ENCODE measurements around the gene RNU7-1. TPM values are rescaled to one million over a fixed set of nuclear protein-coding genes. Genes with fewer than 3 reads are reported as not detected.

Gene RNU7-1
- total and polyA plus RNA-seq, 9 donors: not detected

GRCh38 chr12:6951551-6952120 is 8.0 kb downstream of the RNU7-1 start:
- H3K4me1 ChIP-seq (ENCODE audit: insufficient read depth): no peaks in the 10 kb centered on the region
- no peaks in the 10 kb centered on the region for H3K36me3 ChIP-seq
- peak overlapping the region; percentile 4 for H3K4me3 ChIP-seq
- no peaks in the 10 kb centered on the region for H3K9me3 ChIP-seq
- 87 to 91% (median 88%) methylated on average over 20 of the region's 20 CpGs for WGBS, 3 donors
- intact Hi-C loops (cut with DNase I): no loop called here
- DNase-seq: peak in 1 of 5 donors; percentile 33
- no peaks in the 10 kb centered on the region for H3K27me3 ChIP-seq
- no peak overlapping the region for H3K27ac ChIP-seq
- TF ChIP-seq CTCF (IDR thresholded peaks at IDR 0.05): no peak
- TF ChIP-seq POLR2A (IDR thresholded peaks at IDR 0.05): no peak
- TF ChIP-seq EP300 (IDR thresholded peaks at IDR 0.05): no peak

- Histone ChIP-seq H3K4me3 (no peak overlapping the region), H3K27ac (no peak overlapping the region), H3K36me3 (no peaks in the 10 kb centered on the region), H3K4me1 (ENCODE audit: insufficient read depth) (no peaks in the 10 kb centered on the region), H3K27me3 (no peaks in the 10 kb centered on the region), H3K9me3 (no peaks in the 10 kb centered on the region)
- peak in 1 of 5 donors; percentile 34 for DNase-seq
- intact Hi-C loops (cut with DNase I): no loop called here
- TF ChIP-seq EP300 (IDR thresholded peaks at IDR 0.05) (no peak), POLR2A (IDR thresholded peaks at IDR 0.05) (no peak), CTCF (IDR thresholded peaks at IDR 0.05) (no peak)
- WGBS, 3 donors: 76 to 82% (median 76%) methylated on average over 22 of the region's 22 CpGs
Measured at GRCh38 chr12:6952121-6952862, 8.7 kb downstream of the RNU7-1 start.

GRCh38 chr12:6952863-6953441 is 9.3 kb downstream of the RNU7-1 start:
- TF ChIP-seq CTCF (IDR thresholded peaks at IDR 0.05) (no peak), POLR2A (IDR thresholded peaks at IDR 0.05) (no peak), EP300 (IDR thresholded peaks at IDR 0.05) (no peak)
- 88 to 91% (median 88%) methylated on average over 15 of the region's 15 CpGs for WGBS, 3 donors
- intact Hi-C loops (cut with DNase I): no loop called here
- H3K9me3 ChIP-seq: no peaks in the 10 kb centered on the region
- peak in 1 of 5 donors; percentile 18 for DNase-seq
- no peaks in the 10 kb centered on the region for H3K4me1 ChIP-seq (ENCODE audit: insufficient read depth)
- no peak overlapping the region for H3K4me3 ChIP-seq
- H3K27ac ChIP-seq: no peak overlapping the region
- H3K36me3 ChIP-seq: no peaks in the 10 kb centered on the region
- H3K27me3 ChIP-seq: no peaks in the 10 kb centered on the region

GRCh38 chr12:6953442-6954315 is 10.1 kb downstream of the RNU7-1 start:
- DNase-seq: peak in 1 of 5 donors; percentile 35
- TF ChIP-seq CTCF (IDR thresholded peaks at IDR 0.05) (no peak), POLR2A (IDR thresholded peaks at IDR 0.05) (no peak), EP300 (IDR thresholded peaks at IDR 0.05) (no peak)
- H3K4me3 ChIP-seq: no peak overlapping the region
- no peaks in the 10 kb centered on the region for H3K36me3 ChIP-seq
- H3K27me3 ChIP-seq: no peaks in the 10 kb centered on the region
- WGBS, 3 donors: 56 to 66% (median 63%) methylated on average over 24 of the region's 24 CpGs
- H3K4me1 ChIP-seq (ENCODE audit: insufficient read depth): no peaks in the 10 kb centered on the region
- H3K9me3 ChIP-seq: no peaks in the 10 kb centered on the region
- H3K27ac ChIP-seq: no peak overlapping the region
- intact Hi-C loops (cut with DNase I): no loop called here

Measured in ovary (tissue), 9 donors.